HEK293T (cell line): ENCODE results near the gene RAB32.

Source experiments
- CTCF ChIA-PET: fragments of 350-600 bp; formaldehyde crosslinking; extraction: SDS; loops from one replicate; lab custom pipeline; 2021; ENCODE audit warnings: antibody characterized with exemption, inconsistent platforms; lab: Yijun Ruan, JAX
- POLR2A ChIA-PET: fragments of 350-600 bp; formaldehyde crosslinking; extraction: SDS; loops from one replicate; lab custom pipeline; 2020; ENCODE audit warnings: antibody characterized with exemption, inconsistent platforms; lab: Yijun Ruan, JAX
- DNase-seq: peaks from one replicate; pipeline ENCODE4 v3.0.0; 2012; ENCODE audit warnings: mixed read lengths; ENCODE audit errors: extremely low spot score
- ARNT ChIP-seq: fragments of 450-650 bp; IDR thresholded peaks from 2 replicates; pipeline ENCODE4 v1.6.1; 2017; ENCODE audit warnings: mild to moderate bottlenecking
- BHLHE40 ChIP-seq: fragments of 450-650 bp; IDR thresholded peaks from 2 replicates; pipeline ENCODE4 v1.6.1; 2016; ENCODE audit warnings: mild to moderate bottlenecking, moderate library complexity, borderline replicate concordance
- CTBP1 ChIP-seq: fragments of 450-650 bp; IDR thresholded peaks from 2 replicates; pipeline ENCODE4 v1.6.1; 2016; ENCODE audit warnings: borderline replicate concordance
- ELF4 ChIP-seq: fragments of 450-650 bp; IDR thresholded peaks from 2 replicates; pipeline ENCODE4 v1.6.1; 2017; ENCODE audit warnings: antibody characterized with exemption
- FOXA1 ChIP-seq: fragments of 450-650 bp; IDR thresholded peaks from 2 replicates; pipeline ENCODE4 v1.6.1; 2016; ENCODE audit warnings: mild to moderate bottlenecking
- FOXK2 ChIP-seq: fragments of 450-650 bp; IDR thresholded peaks from 2 replicates; pipeline ENCODE4 v1.6.1; 2016; ENCODE audit warnings: mild to moderate bottlenecking
- FOXM1 ChIP-seq: fragments of 450-650 bp; IDR thresholded peaks from 2 replicates; pipeline ENCODE4 v1.6.1; 2017; ENCODE audit warnings: mild to moderate bottlenecking, borderline replicate concordance
- HDGF ChIP-seq: fragments of 450-650 bp; IDR thresholded peaks from 2 replicates; pipeline ENCODE4 v1.6.1; 2017; ENCODE audit warnings: antibody characterized with exemption, borderline replicate concordance
- L3MBTL2 ChIP-seq: fragments of 450-650 bp; conservative IDR thresholded peaks from 2 replicates; pipeline ENCODE4 v1.6.1; 2016; ENCODE audit warnings: mild to moderate bottlenecking
- LEF1 ChIP-seq: fragments of 450-650 bp; IDR thresholded peaks from 2 replicates; pipeline ENCODE4 v1.6.1; 2017; ENCODE audit warnings: mild to moderate bottlenecking, borderline replicate concordance
- NFRKB ChIP-seq: fragments of 450-650 bp; IDR thresholded peaks from 2 replicates; pipeline ENCODE4 v1.6.1; 2016; ENCODE audit warnings: mild to moderate bottlenecking, moderate library complexity
- SP1 ChIP-seq: fragments of 450-650 bp; IDR thresholded peaks from 2 replicates; pipeline ENCODE4 v1.6.1; 2017
- SUZ12 ChIP-seq: fragments of 450-650 bp; IDR thresholded peaks from 2 replicates; pipeline ENCODE4 v1.6.1; 2016; ENCODE audit warnings: mild to moderate bottlenecking
- TARDBP ChIP-seq: fragments of 450-650 bp; IDR thresholded peaks from 2 replicates; pipeline ENCODE4 v1.6.1; 2016
- ZNF384 ChIP-seq: fragments of 450-650 bp; IDR thresholded peaks from 2 replicates; pipeline ENCODE4 v1.6.1; 2016
- TF ChIP-seq, protein P1 (sequence below): fragments of 450-650 bp; IDR thresholded peaks from 2 replicates; pipeline ENCODE4 v1.6.1; 2016

The RAB32 gene

DNA sequence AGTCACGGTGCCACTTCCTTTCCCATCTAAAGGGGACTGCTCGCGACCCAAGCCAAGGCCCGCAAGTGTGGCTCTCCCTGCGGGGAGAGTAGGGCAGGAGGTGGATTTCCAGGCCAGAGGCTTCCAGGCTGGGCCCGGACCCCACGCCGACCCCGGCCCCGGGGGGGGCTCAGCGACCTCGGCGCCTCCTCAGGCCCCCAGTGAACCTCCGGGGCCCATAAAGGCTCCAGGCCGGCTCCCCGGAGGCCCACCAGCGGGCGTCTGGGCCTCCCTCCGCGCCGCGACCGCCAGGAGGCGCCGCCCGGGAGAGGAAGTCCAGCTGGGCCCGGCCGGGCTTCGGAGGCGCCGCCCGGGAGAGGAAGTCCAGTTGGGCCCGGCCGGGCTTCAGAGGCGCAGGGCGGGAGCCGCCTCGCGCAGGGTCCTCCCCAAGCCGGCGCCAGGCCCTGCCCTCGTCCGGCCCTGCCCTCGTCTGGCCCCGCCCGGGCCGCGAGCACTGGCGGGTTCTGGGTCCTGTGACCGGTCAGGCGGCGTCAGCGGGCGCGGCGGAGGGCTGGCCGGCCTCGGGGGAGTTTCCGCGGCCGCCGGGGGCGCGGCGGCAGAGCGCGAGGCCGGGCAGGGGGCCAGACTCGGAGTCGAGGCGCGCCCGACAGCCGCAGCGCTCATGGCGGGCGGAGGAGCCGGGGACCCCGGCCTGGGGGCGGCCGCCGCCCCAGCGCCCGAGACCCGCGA lies at the start of gene RAB32:
RAB32 (plus strand) TSS at position 623 of the 729 bp plus-strand sequence; CDS start at position 662, 39 bp downstream.
- TF ChIP-seq FOXM1 (no peak), LEF1 (0 out of 2 replicates have a peak, but pooled peaks have one; percentile 24), TARDBP (no peak)
- DNase-seq = peak; percentile 76
- CTCF ChIA-PET = interaction anchor here (0.6 to 0.7 kb wide), 2 partner anchors 35 to 504 kb away, joined by 3 read pairs; no protein-coding TSS in a partner anchor
- POLR2A ChIA-PET = interaction anchor here (0.7 kb wide), 1 partner anchor 137 kb away, joined by 3 read pairs; no protein-coding TSS in a partner anchor

DNA sequence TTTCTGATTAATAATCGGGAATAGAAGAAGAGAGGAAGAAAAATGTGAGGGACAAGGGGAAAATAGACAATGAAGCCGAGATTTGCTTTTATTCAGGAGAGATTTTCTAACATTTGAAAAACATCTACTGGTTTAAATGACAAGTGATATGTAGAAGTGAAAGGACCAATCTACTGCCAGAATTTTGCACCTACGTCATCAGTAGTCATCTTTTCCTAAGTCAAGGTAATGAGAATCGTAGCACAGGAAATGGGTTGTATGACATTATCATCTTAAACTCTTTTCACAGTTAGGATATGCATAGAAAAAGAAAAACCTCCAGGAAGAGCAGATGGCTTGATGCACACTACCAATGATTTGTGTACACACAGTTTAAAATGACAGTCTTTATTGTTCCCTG lies 45.3 kb upstream of the RAB32 start:
- ChIA-PET POLR2A (no interaction called here), CTCF (no interaction called here)
- no peak for TF ChIP-seq L3MBTL2
- no peak for TF ChIP-seq FOXK2
- no peak for TF ChIP-seq HDGF
- no peak for TF ChIP-seq ZNF384
- no peak for TF ChIP-seq FOXM1
- TF ChIP-seq SUZ12 = no peak
- TF ChIP-seq SP1 = no peak
- DNase-seq = no peak

DNA sequence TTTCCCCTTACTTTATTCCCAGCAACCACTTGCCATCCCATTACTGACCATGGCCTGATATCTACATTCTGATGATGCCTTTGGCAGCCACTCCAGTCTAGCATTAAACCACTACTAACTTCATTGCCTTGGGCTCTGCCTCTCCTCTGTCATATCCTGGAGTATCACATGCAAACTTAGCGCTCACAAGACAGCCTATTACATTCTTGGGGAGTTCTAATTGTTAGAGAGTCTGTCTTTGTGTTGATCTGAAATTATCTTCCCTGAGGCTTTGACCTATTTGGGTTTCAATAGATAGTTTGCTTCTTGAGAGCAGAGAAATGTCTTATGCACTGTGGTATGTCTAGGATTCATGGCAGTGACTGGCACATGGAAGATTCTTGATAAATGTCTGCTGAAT lies 40.5 kb upstream of the RAB32 start:
- no peak for DNase-seq
- TF ChIP-seq FOXK2 (no peak), FOXA1 (no peak), SP1 (no peak), FOXM1 (no peak), ELF4 (no peak), HDGF (no peak), L3MBTL2 (no peak), LEF1 (no peak), ARNT (no peak), TARDBP (no peak), NFRKB (no peak), BHLHE40 (no peak), CTBP1 (no peak), ZNF384 (no peak), SUZ12 (no peak)
- TF ChIP-seq, protein P1, sequence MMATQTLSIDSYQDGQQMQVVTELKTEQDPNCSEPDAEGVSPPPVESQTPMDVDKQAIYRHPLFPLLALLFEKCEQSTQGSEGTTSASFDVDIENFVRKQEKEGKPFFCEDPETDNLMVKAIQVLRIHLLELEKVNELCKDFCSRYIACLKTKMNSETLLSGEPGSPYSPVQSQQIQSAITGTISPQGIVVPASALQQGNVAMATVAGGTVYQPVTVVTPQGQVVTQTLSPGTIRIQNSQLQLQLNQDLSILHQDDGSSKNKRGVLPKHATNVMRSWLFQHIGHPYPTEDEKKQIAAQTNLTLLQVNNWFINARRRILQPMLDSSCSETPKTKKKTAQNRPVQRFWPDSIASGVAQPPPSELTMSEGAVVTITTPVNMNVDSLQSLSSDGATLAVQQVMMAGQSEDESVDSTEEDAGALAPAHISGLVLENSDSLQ = no peak
- ChIA-PET POLR2A (no interaction called here), CTCF (no interaction called here)

DNA sequence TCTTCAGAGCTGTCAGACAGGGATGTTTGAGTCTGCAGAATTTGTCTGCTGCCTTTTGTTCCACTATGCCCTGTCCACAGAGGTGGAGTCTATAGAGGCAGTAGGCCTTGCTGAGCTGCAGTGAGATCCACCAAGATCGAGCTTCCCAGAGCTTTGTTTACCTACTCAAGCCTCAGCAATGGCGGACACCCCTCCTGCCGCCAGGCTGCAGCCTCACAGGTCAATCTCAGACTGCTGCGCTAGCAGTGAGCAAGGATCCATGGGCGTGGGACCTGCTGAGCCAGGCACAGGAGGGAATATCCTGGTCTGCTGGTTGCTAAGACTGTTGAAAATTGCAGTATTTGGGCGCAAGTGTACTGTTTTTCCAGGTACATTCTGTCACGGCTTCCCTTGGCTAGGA lies 28.4 kb upstream of the RAB32 start:
- CTCF ChIA-PET = no interaction called here
- no peak for DNase-seq
- TF ChIP-seq FOXM1 = no peak
- no peak for TF ChIP-seq SUZ12
- TF ChIP-seq FOXA1 = no peak
- TF ChIP-seq BHLHE40 = no peak
- no peak for TF ChIP-seq NFRKB
- no peak for TF ChIP-seq FOXK2
- no peak for TF ChIP-seq CTBP1
- TF ChIP-seq ELF4 = no peak
- no peak for TF ChIP-seq SP1
- no peak for TF ChIP-seq ARNT
- no peak for TF ChIP-seq LEF1
- no peak for TF ChIP-seq L3MBTL2
- TF ChIP-seq, protein P1 = no peak
- TF ChIP-seq TARDBP = no peak
- TF ChIP-seq ZNF384 = no peak
- no peak for TF ChIP-seq HDGF
- POLR2A ChIA-PET = no interaction called here

DNA sequence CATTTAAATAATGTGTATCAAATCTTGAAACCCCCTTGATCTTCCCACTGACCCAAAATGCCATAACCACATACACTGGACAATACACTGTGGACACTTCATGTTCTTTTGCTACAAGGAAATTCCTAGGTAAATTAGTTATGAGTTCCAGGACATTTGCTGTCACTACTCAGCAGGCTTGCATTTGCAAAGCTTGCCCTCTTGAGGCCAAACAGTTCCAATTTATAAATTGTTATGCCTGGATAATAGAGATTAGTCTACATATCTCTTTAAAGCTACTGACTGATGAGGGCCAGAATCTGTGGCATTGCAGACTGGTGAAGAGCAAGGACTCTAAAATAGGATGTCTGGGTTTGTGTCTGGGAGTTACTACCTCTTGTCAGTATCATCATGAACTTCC lies 17.4 kb upstream of the RAB32 start:
- DNase-seq = no peak
- TF ChIP-seq CTBP1 (no peak), SP1 (no peak), ELF4 (no peak), NFRKB (no peak), HDGF (no peak), BHLHE40 (no peak), LEF1 (no peak), FOXA1 (no peak), ARNT (no peak), FOXM1 (no peak), FOXK2 (no peak), ZNF384 (no peak), L3MBTL2 (no peak), TARDBP (no peak), SUZ12 (no peak)
- TF ChIP-seq, protein P1 = no peak
- ChIA-PET POLR2A (no interaction called here), CTCF (no interaction called here)

DNA sequence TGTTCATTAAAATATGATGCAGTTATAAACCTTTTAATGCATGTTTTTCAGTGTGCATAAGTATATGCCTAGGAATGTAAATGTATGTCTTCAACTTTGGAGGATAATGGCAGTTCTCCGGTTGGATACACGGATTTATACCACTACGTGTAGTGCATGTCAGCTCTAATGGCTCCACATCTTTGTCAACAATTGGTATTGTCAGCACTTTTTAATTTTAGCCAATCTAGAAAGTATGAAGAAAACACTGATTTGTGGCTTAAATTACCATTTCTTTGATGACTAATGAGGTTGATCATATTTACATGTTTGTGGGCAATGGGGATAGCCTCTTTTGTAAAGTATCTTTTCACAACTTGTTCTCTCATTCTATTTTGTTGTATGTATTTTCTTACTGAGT lies 10.9 kb upstream of the RAB32 start:
- ChIA-PET CTCF (no interaction called here), POLR2A (no interaction called here)
- DNase-seq = no peak
- TF ChIP-seq SP1 (no peak), FOXA1 (no peak), ZNF384 (no peak), ARNT (no peak), FOXM1 (no peak), NFRKB (no peak)
- TF ChIP-seq, protein P1 = no peak
